Ishikawa (cell line): ENCODE results near the gene P2RX1.

Experiments used
- EGR1 ChIP-seq: IDR thresholded peaks from 2 replicates; pipeline ENCODE4 v1.6.1; 2012
- EP300 ChIP-seq: IDR thresholded peaks from 2 replicates; pipeline ENCODE4 v1.6.1; 2012; ENCODE audit warnings: borderline replicate concordance
- MAX ChIP-seq: IDR thresholded peaks from 2 replicates; pipeline ENCODE4 v1.6.1; 2012
- RAD21 ChIP-seq: IDR thresholded peaks from 2 replicates; pipeline ENCODE4 v1.6.1; 2012; ENCODE audit warnings: low read depth
- REST ChIP-seq: IDR thresholded peaks from 2 replicates; pipeline ENCODE4 v1.6.1; 2012; ENCODE audit warnings: low read depth, mild to moderate bottlenecking
- TAF1 ChIP-seq: IDR thresholded peaks from 2 replicates; pipeline ENCODE4 v1.6.1; 2012; ENCODE audit warnings: low read depth, mild to moderate bottlenecking
- USF1 ChIP-seq: IDR thresholded peaks from 2 replicates; pipeline ENCODE4 v1.6.1; 2012
- YY1 ChIP-seq: IDR thresholded peaks from 2 replicates; pipeline ENCODE4 v1.6.1; 2012; ENCODE audit warnings: low read depth

- TF ChIP-seq RAD21 (no peak), EGR1 (no peak), TAF1 (no peak), MAX (no peak), USF1 (no peak), YY1 (no peak), REST (no peak), EP300 (no peak)
Observed at GRCh38 chr17:3963237-3964201, 47.3 kb upstream of the P2RX1 start.
